Skeletal muscle satellite cell (primary cell): ENCODE measurements around the gene IMMP2L.
"Not testable (repeated sequence)": the region's sequence is repeated elsewhere in the genome, so short reads cannot be mapped to it uniquely, and the experiment has no call there.

ENCODE experiments used
- H3K27me3 ChIP-seq: 2 replicates; pipeline ENCODE4 v1.7.0; 2013; ENCODE audit warnings: low read length; ENCODE audit not compliant: control insufficient read depth, insufficient read depth
- H3K36me3 ChIP-seq: 2 replicates; pipeline ENCODE4 v1.7.0; 2013; ENCODE audit warnings: mild to moderate bottlenecking, control low read depth, low read length; ENCODE audit not compliant: insufficient read depth
- H3K4me1 ChIP-seq: 2 replicates; pipeline ENCODE4 v1.7.0; 2013; ENCODE audit warnings: low read length; ENCODE audit not compliant: control insufficient read depth, insufficient read depth
- H3K4me2 ChIP-seq: 2 replicates; pipeline ENCODE4 v1.7.0; 2013; ENCODE audit warnings: mild to moderate bottlenecking, low read length
- H3K4me3 ChIP-seq: 2 replicates; pipeline ENCODE4 v1.7.0; 2013; ENCODE audit warnings: low read length
- H3K9ac ChIP-seq: 2 replicates; pipeline ENCODE4 v1.7.0; 2013; ENCODE audit warnings: mild to moderate bottlenecking, low read depth, low read length, moderate library complexity
- H3K9me3 ChIP-seq: replicated peaks from 2 replicates; pipeline ENCODE4 v1.7.0; 2013; ENCODE audit warnings: mild to moderate bottlenecking, control low read depth, low read length

IMMP2L gene

DNA sequence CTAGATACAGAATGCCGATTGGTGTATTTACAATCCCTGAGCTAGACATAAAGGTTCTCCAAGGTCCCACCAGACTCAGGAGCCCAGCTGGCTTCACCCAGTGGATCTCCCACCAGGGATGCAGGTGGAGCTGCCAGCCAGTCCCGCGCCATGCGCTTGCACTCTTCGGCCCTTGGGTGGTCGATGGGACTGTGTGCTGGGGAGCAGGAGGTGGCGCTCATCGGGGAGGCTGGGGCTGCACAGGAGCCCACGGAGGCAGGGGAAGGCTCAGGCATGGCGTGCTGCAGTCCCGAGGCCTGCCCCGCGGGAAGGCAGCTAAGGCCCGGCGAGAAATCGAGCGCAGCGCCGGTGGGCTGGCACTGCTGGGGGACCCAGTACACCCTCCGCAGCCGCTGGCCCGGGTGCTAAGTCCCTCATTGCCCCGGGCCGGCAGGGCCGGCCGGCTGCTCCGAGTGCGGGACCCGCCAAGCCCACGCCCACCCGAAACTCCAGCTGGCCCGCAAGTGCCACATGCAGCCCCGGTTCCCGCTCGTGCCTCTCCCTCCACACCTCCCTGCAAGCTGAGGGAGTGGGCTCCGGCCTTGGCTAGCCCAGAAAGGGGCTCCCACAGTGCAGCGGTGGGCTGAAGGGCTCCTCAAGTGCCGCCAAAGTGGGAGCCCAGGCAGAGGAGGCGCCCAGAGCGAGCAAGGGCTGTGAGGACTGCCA, 19.6 kb upstream of the IMMP2L start:
- H3K9ac ChIP-seq, H3K4me2 ChIP-seq, H3K9me3 ChIP-seq, H3K27me3 ChIP-seq, H3K36me3 ChIP-seq, H3K4me1 ChIP-seq, H3K4me3 ChIP-seq: not testable (repeated sequence)

DNA sequence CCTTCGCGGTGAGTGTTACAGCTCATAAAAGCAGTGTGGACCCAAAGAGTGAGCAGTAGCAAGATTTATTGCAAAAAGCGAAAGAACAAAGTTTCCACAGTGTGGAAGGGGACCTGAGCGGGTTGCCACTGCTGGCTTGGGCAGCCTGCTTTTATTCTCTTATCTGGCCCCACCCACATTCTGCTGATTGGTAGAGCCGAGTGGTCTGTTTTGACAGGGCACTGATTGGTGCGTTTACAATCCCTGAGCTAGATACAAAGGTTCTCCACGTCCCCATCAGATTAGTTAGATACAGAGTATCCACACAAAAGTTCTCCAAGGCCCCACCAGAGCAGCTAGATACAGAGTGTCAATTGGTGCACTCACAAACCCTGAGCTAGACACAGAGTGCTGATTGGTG, 18.9 kb upstream of the IMMP2L start:
- H3K9ac ChIP-seq, H3K4me2 ChIP-seq, H3K4me3 ChIP-seq, H3K36me3 ChIP-seq, H3K9me3 ChIP-seq, H3K4me1 ChIP-seq, H3K27me3 ChIP-seq: not testable (repeated sequence)

DNA sequence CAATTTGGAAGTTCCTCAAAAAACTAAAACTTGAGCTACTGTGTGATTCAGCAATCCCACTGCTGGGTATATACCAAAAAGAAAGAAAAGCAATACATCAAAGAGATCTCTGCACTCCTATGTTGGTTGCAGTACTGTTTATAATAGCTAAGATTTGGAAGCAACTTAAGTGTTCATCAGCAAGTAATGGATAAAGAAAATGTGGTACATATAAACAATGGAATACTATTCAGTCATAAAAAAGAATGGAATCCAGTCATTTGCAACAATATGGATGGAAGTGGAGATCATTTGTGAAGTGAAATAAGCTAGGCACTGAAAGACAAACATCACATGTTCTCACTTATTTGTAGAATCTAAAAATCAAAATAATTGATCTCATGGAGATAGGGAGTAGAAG, 16.5 kb upstream of the IMMP2L start:
- no peak overlapping the region for H3K4me3 ChIP-seq
- H3K27me3 ChIP-seq, result no peaks in the 10 kb centered on the region
- no peaks in the 10 kb centered on the region for H3K9me3 ChIP-seq
- H3K9ac ChIP-seq, result no peak overlapping the region
- no peaks in the 10 kb centered on the region for H3K36me3 ChIP-seq
- H3K4me2 ChIP-seq, result no peak overlapping the region
- no peaks in the 10 kb centered on the region for H3K4me1 ChIP-seq

DNA sequence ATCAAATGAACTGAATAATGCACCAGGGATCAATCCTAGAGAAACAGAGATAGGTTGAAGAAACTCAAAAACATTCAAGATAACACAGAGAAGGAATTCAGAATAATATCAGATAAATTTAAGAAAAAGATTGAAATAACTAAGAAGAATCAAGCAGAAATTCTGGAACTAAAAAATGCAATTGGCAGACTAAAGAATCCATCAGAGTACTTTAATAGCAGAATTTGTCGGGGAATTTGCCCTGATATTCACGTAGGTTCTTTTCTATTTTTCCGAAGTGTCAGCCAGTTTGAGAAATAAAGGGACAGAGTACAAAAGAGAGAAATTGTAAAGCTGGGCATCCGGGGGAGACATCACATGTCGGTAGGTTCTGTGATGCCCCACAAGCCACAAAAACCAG, 9.4 kb upstream of the IMMP2L start:
- H3K4me2 ChIP-seq, result no peak overlapping the region
- no peaks in the 10 kb centered on the region for H3K4me1 ChIP-seq
- H3K4me3 ChIP-seq, result no peak overlapping the region

DNA sequence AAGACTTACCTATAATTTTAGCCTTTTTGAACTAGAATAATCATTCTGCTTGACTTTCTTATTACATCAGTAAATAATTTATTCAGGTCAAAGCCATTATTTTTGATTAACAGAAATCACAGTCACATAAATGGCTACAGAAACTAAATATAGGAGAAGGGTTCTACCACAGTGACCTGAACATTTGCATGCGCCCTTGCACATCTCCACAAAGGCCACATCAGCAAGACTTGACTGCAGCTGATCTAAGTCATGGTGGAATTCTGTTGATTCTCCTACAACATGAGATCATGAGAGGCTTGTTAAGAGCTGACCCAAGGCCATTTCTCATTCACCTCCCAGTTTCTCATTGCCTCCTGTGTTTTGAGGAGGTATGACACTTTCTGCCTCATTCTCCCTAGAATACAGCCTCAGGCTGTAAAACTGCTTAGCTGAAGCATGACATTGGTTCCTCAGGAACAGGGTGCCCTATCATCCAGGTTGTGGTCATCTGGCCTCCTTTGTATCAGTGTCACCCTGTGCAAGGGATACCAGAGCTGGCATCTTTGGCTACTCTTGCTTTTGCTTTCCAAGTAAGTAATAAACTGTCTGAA, 6.7 kb upstream of the IMMP2L start:
- Histone ChIP-seq H3K36me3 (no peaks in the 10 kb centered on the region), H3K9me3 (no peaks in the 10 kb centered on the region), H3K9ac (no peak overlapping the region), H3K4me3 (no peak overlapping the region), H3K4me1 (no peaks in the 10 kb centered on the region), H3K27me3 (peaks cover 4% of the 10 kb centered on the region), H3K4me2 (no peak overlapping the region)

More for the DNA sequence above, 9.4 kb upstream of the IMMP2L start:
- no peaks in the 10 kb centered on the region for H3K9me3 ChIP-seq
- H3K27me3 ChIP-seq, result peaks cover 4% of the 10 kb centered on the region
- H3K36me3 ChIP-seq, result no peaks in the 10 kb centered on the region
- no peak overlapping the region for H3K9ac ChIP-seq

DNA sequence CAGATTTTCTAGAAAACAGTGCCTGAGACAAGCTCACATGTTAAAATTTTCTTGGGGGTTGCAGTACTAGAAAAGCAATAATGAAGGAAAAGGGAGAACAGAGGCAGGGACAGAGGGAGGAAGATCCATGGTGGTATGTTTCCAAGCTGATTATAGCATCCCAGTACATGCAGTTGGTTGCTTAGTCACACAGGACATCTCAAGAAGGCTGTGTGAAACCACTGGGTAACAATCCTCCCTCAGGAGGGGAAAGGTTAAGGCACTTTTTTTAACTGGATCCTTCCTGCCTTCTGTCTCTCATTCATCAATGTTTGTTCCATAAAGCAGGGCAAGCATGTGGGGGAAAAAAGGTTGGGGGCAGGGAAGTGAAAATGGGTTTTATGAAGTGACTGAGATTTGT, 6.1 kb upstream of the IMMP2L start:
- no peaks in the 10 kb centered on the region for H3K4me1 ChIP-seq
- H3K27me3 ChIP-seq, result peaks cover 4% of the 10 kb centered on the region
- no peaks in the 10 kb centered on the region for H3K9me3 ChIP-seq
- H3K4me2 ChIP-seq, result no peak overlapping the region
- no peak overlapping the region for H3K9ac ChIP-seq
- no peak overlapping the region for H3K4me3 ChIP-seq
- H3K36me3 ChIP-seq, result no peaks in the 10 kb centered on the region

DNA sequence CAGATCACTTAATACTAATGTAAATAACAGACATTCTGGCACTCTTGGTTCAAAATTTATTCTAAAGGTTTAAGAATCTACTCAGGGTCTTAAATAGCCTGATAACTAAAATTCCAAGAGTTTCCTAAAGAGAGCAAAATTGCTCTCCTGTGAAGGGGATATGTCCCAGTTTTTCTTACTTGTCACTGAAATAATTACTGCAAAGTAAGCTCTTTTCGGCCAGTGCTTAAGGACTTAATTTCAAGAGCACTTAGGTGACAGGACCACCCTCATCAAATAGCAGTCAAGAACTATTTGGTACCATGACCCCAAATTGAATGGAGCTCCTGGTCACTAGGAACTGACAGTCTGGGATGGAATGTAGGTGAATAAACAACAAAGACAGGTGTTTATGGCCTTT, 1.8 kb upstream of the IMMP2L start:
- Histone ChIP-seq H3K36me3 (no peaks in the 10 kb centered on the region), H3K9ac (no peak overlapping the region), H3K4me2 (no peak overlapping the region), H3K27me3 (peaks cover 4% of the 10 kb centered on the region), H3K9me3 (no peaks in the 10 kb centered on the region), H3K4me3 (no peak overlapping the region), H3K4me1 (peaks cover 12% of the 10 kb centered on the region)

DNA sequence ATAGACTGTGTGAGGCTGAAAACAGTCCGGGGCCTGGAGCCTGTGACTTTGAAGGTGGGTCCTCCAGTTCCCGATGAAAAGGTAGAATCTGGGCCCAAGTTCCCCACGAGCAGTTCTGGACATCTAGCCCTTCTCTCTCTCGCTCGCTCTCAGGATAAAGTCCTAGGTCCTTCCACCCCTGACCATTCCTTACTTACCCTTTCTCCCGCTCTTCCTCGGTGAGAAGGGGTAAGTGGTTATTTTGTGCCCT, 713 bp downstream of the IMMP2L start:
- H3K4me3 ChIP-seq, result peak overlapping the region; percentile 82
- H3K4me2 ChIP-seq, result peak overlapping the region; percentile 85
- peak overlapping the region; percentile 87 for H3K9ac ChIP-seq
- no peaks in the 10 kb centered on the region for H3K36me3 ChIP-seq
- H3K4me1 ChIP-seq, result peaks cover 12% of the 10 kb centered on the region
- no peaks in the 10 kb centered on the region for H3K9me3 ChIP-seq
- no peaks in the 10 kb centered on the region for H3K27me3 ChIP-seq

DNA sequence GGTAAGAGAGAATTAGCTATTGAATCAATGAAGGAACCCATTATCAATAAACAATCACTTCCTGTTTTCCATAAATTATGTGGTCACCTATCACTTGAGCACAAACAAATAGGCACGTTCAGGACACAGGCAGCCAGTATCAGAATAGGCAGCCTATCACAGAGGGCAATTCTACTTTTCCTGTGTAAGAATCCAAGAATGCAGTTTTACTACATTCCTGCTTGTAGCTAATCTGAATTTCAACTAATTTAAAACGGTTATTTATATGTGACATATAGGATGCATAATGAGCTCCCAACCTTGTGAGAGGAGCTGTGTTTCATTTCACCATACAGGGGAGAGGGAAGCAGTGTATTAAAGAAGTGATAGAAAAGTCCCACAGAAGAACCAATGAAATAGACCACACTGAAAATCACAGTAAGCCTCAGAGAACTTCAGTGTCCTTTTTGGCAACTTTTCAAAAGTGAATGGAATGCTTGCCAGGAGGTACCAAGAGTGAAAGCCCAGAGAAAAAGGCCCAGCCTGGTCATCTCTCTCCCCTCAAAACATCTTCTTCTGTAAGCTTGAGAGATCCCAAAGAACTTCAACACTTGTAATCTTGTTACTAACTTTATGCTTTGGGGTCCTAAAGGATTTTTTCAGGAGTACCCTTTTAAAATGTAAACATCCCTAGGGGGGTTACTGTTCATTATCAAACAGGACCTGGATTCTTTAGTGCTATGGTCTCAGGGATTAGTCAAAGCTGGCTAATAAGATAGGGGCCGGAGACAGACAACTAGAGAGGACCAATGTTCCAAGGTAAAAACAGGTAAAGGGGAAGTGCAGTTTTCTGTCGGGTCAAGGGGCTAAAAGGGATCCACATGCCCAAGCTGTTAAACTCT, 1.3 kb downstream of the IMMP2L start:
- Histone ChIP-seq H3K9me3 (no peaks in the 10 kb centered on the region), H3K4me3 (peak overlapping the region; percentile 82), H3K4me2 (peak overlapping the region; percentile 85), H3K9ac (peak overlapping the region; percentile 87), H3K36me3 (no peaks in the 10 kb centered on the region), H3K4me1 (peaks cover 12% of the 10 kb centered on the region), H3K27me3 (no peaks in the 10 kb centered on the region)

DNA sequence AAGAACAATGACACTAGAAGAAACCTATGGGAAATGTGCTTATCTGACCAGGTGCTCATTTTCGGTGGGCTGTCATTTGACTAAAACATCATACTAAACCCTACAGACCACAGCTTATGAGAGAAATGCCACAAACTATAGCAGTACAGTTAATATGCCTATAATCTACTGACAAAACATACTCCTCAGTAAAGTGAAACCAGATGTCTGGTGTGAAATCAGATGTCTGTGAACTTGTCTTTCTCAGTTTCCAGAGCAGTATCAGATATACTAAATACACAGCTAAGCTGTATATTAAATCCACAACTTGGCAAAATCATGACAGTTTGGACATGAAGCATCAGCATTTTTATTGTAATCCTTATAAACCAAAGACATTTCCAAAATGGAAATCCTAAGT, 3.3 kb downstream of the IMMP2L start:
- Histone ChIP-seq H3K4me2 (no peak overlapping the region), H3K36me3 (no peaks in the 10 kb centered on the region), H3K27me3 (no peaks in the 10 kb centered on the region), H3K4me1 (peaks cover 12% of the 10 kb centered on the region), H3K4me3 (no peak overlapping the region), H3K9me3 (no peaks in the 10 kb centered on the region), H3K9ac (no peak overlapping the region)

DNA sequence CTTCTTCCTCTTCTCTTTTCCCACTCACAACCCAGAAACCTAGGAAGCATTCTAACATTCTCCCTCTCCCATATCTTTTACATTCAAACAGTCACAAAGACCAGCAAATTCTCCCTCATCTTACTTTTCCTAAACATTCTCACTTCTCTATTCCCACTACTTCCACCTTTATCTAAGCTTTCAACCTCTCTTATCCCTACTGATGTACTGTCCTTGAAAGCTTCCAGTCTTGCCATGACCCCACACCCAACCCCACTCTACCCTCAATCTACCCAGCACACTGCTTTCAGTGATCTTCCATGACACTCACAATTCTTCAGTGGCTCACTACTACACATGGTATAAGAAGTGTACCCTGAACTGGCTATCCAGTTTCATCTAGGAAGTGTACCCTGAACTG, 5.3 kb downstream of the IMMP2L start:
- Histone ChIP-seq H3K9me3 (no peaks in the 10 kb centered on the region), H3K27me3 (no peaks in the 10 kb centered on the region), H3K36me3 (no peaks in the 10 kb centered on the region), H3K4me3 (no peak overlapping the region), H3K4me2 (no peak overlapping the region), H3K4me1 (peaks cover 12% of the 10 kb centered on the region), H3K9ac (no peak overlapping the region)

DNA sequence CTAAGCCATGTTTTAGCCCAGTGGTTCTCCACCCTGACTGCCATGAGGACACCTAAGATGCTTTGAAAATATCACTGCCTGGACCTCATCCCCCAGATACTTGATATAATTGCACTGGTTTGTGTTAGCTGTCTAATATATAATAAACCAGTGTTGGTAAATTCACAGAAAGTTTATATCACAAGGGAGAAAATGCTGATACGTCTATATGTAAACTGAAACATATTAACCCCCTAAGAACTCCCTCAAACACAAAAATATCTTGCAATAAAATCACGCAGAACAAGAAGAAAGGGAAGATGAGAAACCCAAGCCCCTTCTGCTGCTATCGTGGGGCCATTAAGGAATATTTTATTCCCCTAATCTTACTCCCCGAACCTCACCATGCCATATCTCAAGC, 8.2 kb downstream of the IMMP2L start:
- no peaks in the 10 kb centered on the region for H3K4me1 ChIP-seq

More for the DNA sequence above, 8.2 kb downstream of the IMMP2L start:
- Histone ChIP-seq H3K9ac (no peak overlapping the region), H3K4me3 (no peak overlapping the region), H3K9me3 (no peaks in the 10 kb centered on the region), H3K4me2 (no peak overlapping the region), H3K27me3 (no peaks in the 10 kb centered on the region), H3K36me3 (no peaks in the 10 kb centered on the region)
